Aorta (tissue), 5 donors: ENCODE measurements around the gene RGPD8. TPM values are rescaled to one million over a fixed set of nuclear protein-coding genes. Genes with fewer than 3 reads are reported as not detected.
"Not testable (repeated sequence)": the region's sequence is repeated elsewhere in the genome, so short reads cannot be mapped to it uniquely, and the experiment has no call there.

Experiments
- ATAC-seq: fragments of 200-7000 bp; cut with Tn5 transposase; one replicate; pipeline ENCODE4 v1.9.1; 2022; ENCODE audit warnings: moderate library complexity; ENCODE audit not compliant: low FRiP score
- DNase-seq, 2 donors: peaks; one replicate each; pipeline ENCODE4 v3.0.0-alpha.2; 2020
- H3K27ac ChIP-seq, 2 donors: one replicate each; pipeline ENCODE4 v1.5.1; 2013; ENCODE audit warnings: low read length in 2 of 2, mild to moderate bottlenecking in 2 of 2, moderate library complexity in 2 of 2, control low read depth in 1 of 2, inconsistent platforms in 1 of 2, low read depth in 1 of 2
- H3K27me3 ChIP-seq, 2 donors: one replicate each; pipeline ENCODE4 v1.6.1; 2013; ENCODE audit warnings: control low read depth in 1 of 2, low read length in 1 of 2, mild to moderate bottlenecking in 1 of 2, moderate library complexity in 1 of 2; ENCODE audit not compliant: insufficient read depth in 2 of 2, control insufficient read depth in 1 of 2
- H3K36me3 ChIP-seq, 2 donors: one replicate each; pipeline ENCODE4 v1.6.1; 2013; ENCODE audit warnings: control low read depth in 1 of 2, low read length in 1 of 2, mild to moderate bottlenecking in 1 of 2; ENCODE audit not compliant: insufficient read depth in 2 of 2, control insufficient read depth in 1 of 2
- H3K4me1 ChIP-seq, 2 donors: one replicate each; pipeline ENCODE4 v1.6.1; 2013; ENCODE audit warnings: low read length in 2 of 2, control low read depth in 1 of 2, mild to moderate bottlenecking in 1 of 2, moderate library complexity in 1 of 2; ENCODE audit not compliant: insufficient read depth in 2 of 2, control insufficient read depth in 1 of 2
- H3K4me3 ChIP-seq, 2 donors: one replicate each; pipeline ENCODE4 v1.5.1; 2013; ENCODE audit warnings: low read length in 2 of 2, control low read depth in 1 of 2, mild to moderate bottlenecking in 1 of 2
- H3K9me3 ChIP-seq: one replicate; pipeline ENCODE4 v1.6.1; 2013; ENCODE audit warnings: mild to moderate bottlenecking, low read length; ENCODE audit not compliant: control insufficient read depth
- WGBS, 2 donors: extraction: QIAGEN DNeasy Blood & Tissue Kit; methylation state at CpG; one replicate each; pipeline ENCODE4 v1.1.7; 2013; 5-methylcytosine and 5-hydroxymethylcytosine counted together
- intact Hi-C, 2 donors: fragments of 100-400 bp; cut with DNase I; formaldehyde crosslinking; loops; one replicate each; pipeline versions ENCODE4 v1.14.2 to v1.15.0; 2022
- long read RNA-seq, 2 donors: library from polyadenylated mRNA; unstranded; transcript quantifications; one replicate each; pipeline ENCODE4 v2.0.0, GENCODE V29; 2020 to 2021
- polyA plus RNA-seq, 2 donors: library from polyadenylated mRNA; stranded (reverse); fragments of 200-250 nt; gene quantifications; one replicate each; pipeline ENCODE4 v1.2.3, GENCODE V29; 2013
- total RNA-seq, 2 donors: library from RNA; stranded (reverse); fragmentation: NEBNext Ultra II Directional; extraction: Animal tissue kit (Norgen Biotek cat#: 25700); gene quantifications; one replicate each; pipeline ENCODE4 v1.2.1, GENCODE V29; 2021
- donor health status: healthy with polysubstance abuse.
- donor health status: Bipolar disorder and iron deficiency.
- donor health status: DM: no; HTN: no; CAD: no.
- donor health status: DM: no; HTN: no; CAD: no.
- donor health status: DM: yes; HTN: yes; CAD: no.

Gene RGPD8
- 10 to 100 TPM; 36.2 to 51.7 TPM for total RNA-seq
- polyA plus RNA-seq = 1 to 10 TPM; 1.3 to 2.9 TPM
- long read RNA-seq, donor 1, partial matches to known transcripts = 4 of 13 reads
- long read RNA-seq, donor 1, other reads (novel, unspliced or antisense) = 9 of 13 reads
- long read RNA-seq, donor 2, partial matches to known transcripts = 6 of 15 reads
- long read RNA-seq, donor 2, other reads (novel, unspliced or antisense) = 9 of 15 reads

DNA sequence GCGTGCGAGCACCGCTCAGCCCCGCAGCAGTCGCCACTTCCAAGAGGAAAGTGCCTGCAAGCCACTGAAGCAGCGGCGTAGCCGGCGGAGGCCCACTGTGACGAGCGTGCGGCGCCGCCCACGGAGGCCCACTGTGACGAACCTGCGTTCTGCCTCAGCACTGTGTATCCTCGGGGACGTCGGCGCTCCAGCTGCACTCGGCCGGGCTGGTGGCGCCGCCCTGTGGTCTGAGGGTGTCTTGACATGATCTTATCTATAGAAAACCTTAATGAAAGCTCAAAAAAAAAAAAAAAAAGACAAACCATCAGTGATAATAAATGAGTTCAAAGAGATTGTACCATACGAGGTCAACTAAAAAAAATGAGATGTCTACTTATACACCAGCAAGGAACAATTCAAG lies at the start of gene RGPD8:
Gene RGPD8 (minus strand): TSS at position 166 of the 400 bp plus-strand sequence. CDS start 192 bp downstream, outside the sequence.
- H3K9me3 ChIP-seq, H3K4me1 ChIP-seq, H3K27me3 ChIP-seq, H3K36me3 ChIP-seq: not testable (repeated sequence)
- Histone ChIP-seq H3K4me3 (peak within 1 kb of the TSS in 1 of 2 donors; percentile 36), H3K27ac (peak within 1 kb of the TSS in 1 of 2 donors; percentile 28)
- peak; percentile 93 to 96 for DNase-seq
- 0 to 1% methylated on average over 12 to 17 of the region's 26 CpGs for WGBS, 2 donors
- intact Hi-C loops = loop anchor here in 1 of 2 donors (5.0 kb wide), 2 partner anchors 156 to 311 kb away; partner anchors contain the start of gene ZC3H6
- ATAC-seq = peak; percentile 99

DNA sequence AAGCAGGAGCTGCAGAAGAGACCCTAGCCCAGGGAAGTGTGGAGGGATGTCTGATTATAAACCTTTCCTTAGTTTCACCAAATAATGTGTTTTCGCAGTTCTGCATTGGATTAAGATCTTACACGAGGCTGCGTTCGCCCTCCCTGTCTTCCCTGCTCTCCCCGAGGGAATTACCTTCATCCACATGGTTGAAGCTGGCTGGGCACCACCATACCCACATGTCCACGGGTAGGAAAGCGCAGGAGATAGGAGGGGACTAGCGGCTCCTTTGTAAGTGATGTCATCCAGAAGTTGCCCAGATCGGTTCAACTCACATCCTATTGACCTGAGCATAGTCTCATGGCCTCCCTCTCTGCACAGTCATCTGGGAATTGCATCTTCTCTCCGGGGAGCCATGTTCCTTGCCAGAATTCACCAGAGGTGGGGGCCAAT lies 49.6 kb upstream of the RGPD8 start:
- Histone ChIP-seq H3K27ac (no peak overlapping the region), H3K9me3 (no peaks in the 10 kb centered on the region), H3K4me3 (peak overlapping the region; percentile 92 to 95), H3K27me3 (no peaks in the 10 kb centered on the region), H3K36me3 (no peaks in the 10 kb centered on the region), H3K4me1 (no peaks in the 10 kb centered on the region)
- DNase-seq (no peak), ATAC-seq (no peak)
- intact Hi-C loops = loop anchor here (2.0 to 10.0 kb wide), 4 partner anchors 58 to 102 kb away; partner anchors contain the start of genes CHCHD5 (in 2 of the 2) and POLR1B (in 1 of the 2)
- 1 to 3% methylated on average over 10 of the region's 10 CpGs for WGBS, 2 donors

DNA sequence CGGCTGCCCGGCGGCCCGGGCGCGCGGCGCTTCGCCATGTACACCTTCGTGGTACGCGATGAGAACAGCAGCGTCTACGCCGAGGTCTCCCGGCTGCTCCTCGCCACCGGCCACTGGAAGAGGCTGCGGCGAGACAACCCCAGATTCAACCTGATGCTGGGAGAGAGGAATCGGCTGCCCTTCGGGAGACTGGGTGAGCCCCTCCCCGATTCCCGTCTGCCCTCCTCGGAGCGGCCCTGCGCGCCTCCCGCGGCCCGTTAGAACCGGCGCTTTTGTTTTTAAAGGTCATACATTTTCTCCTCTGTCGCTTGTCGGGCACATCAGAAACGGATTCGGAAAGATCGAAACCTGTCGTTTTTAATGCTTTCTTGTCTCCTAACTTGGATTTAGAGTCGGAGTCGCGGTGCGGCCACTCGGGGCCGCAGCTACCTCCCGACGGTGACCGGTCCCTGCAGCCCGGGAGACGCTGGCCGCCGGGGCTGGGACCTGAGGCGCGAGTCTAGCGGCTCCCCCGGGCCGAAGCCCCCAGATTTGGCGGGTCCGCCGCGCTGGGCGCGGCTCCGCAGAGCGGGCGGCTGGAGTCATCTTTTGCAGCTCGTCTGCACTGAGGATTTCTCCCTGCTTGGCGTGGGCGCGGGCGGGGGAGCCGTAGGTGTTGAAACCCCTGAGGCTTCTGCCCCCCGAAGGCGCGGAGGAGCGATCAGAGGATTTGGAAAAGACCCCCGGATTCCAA lies 49.0 kb upstream of the RGPD8 start:
- Histone ChIP-seq H3K36me3 (no peaks in the 10 kb centered on the region), H3K4me1 (no peaks in the 10 kb centered on the region), H3K9me3 (no peaks in the 10 kb centered on the region), H3K4me3 (peak overlapping the region; percentile 92 to 95), H3K27ac (peak overlapping the region; percentile 8 to 89), H3K27me3 (no peaks in the 10 kb centered on the region)
- peak; percentile 50 to 80 for DNase-seq
- intact Hi-C loops = loop anchor here (2.0 to 10.0 kb wide), 4 partner anchors 58 to 102 kb away; partner anchors contain the start of genes CHCHD5 (in 2 of the 2) and POLR1B (in 1 of the 2)
- WGBS, 2 donors = 0% methylated on average over 74 to 77 of the region's 77 CpGs
- ATAC-seq = peak; percentile 39

GRCh38 chr2:112481528-112482233 lies 48.2 kb upstream of the RGPD8 start, which contains the start of gene TTL:
TTL (plus strand) TSS chr2:112482156; CDS start chr2:112482345, 189 bp downstream.
- H3K4me1 ChIP-seq = no peaks in the 10 kb centered on the region
- intact Hi-C loops = loop anchor here (2.0 to 10.0 kb wide), 4 partner anchors 59 to 103 kb away; partner anchors contain the start of genes CHCHD5 (in 2 of the 2) and POLR1B (in 1 of the 2)
- 0 to 1% methylated on average over 66 to 82 of the region's 82 CpGs for WGBS, 2 donors
- no peaks in the 10 kb centered on the region for H3K27me3 ChIP-seq
- peak; percentile 93 for ATAC-seq
- no peaks in the 10 kb centered on the region for H3K36me3 ChIP-seq
- peak; percentile 82 to 94 for DNase-seq
- peak within 1 kb of the TSS; percentile 8 to 89 for H3K27ac ChIP-seq
- H3K4me3 ChIP-seq = peak within 1 kb of the TSS; percentile 92 to 95
- H3K9me3 ChIP-seq = no peaks in the 10 kb centered on the region

GRCh38 chr2:112481050-112481527 lies 47.6 kb upstream of the RGPD8 start:
- ATAC-seq = peak; percentile 92
- WGBS, 2 donors = 0 to 1% methylated on average over 19 of the region's 19 CpGs
- intact Hi-C loops = loop anchor here (5.0 to 10.0 kb wide), 2 partner anchors 101 to 104 kb away; partner anchors contain the start of gene CHCHD5 (in 2 of the 2)
- H3K27me3 ChIP-seq = no peaks in the 10 kb centered on the region
- no peaks in the 10 kb centered on the region for H3K4me1 ChIP-seq
- peak; percentile 89 to 94 for DNase-seq
- no peaks in the 10 kb centered on the region for H3K9me3 ChIP-seq
- no peaks in the 10 kb centered on the region for H3K36me3 ChIP-seq
- peak overlapping the region in 1 of 2 donors; percentile 30 for H3K27ac ChIP-seq
- peak overlapping the region; percentile 92 to 95 for H3K4me3 ChIP-seq

DNA sequence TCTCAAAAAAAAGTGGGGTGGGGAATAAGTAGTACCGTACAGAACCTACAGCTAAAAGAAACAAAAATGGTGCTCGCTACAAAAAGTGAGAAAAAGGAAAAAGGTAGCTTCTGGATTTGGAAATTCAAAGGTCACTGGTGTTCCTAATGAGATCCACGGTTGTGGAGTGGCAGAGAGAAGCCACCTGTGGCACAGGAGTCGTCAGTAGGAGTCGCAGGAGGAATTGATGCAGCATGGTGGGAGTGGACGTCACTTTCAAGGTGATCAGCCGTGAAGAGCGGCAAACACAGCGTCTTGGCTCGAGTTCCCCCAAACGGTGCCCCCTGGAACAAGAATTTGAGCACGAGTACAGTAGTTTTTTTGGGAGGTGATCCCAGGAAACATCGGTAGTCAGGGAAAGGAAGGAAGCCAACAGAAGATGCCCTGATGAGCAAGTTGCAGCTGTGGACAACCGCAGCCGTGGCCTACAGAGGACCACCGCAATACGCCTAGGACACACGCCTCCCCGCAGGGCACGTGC lies 47.1 kb upstream of the RGPD8 start:
- H3K4me3 ChIP-seq = no peak overlapping the region
- ATAC-seq (no peak), DNase-seq (no peak)
- H3K36me3 ChIP-seq = no peaks in the 10 kb centered on the region
- no peaks in the 10 kb centered on the region for H3K9me3 ChIP-seq
- intact Hi-C loops = loop anchor here (5.0 to 10.0 kb wide), 2 partner anchors 102 to 104 kb away; partner anchors contain the start of gene CHCHD5 (in 2 of the 2)
- H3K4me1 ChIP-seq = no peaks in the 10 kb centered on the region
- WGBS, 2 donors = 19 to 21% methylated on average over 20 of the region's 20 CpGs
- no peak overlapping the region for H3K27ac ChIP-seq
- H3K27me3 ChIP-seq = no peaks in the 10 kb centered on the region

- no peak for DNase-seq
- ATAC-seq = no peak
- 74 to 81% methylated on average over 7 of the region's 7 CpGs for WGBS, 2 donors
- H3K27ac ChIP-seq = no peak overlapping the region
- no peak overlapping the region for H3K4me3 ChIP-seq
- H3K4me1 ChIP-seq = no peaks in the 10 kb centered on the region
- intact Hi-C loops = no loop called here
- H3K27me3 ChIP-seq = no peaks in the 10 kb centered on the region
- H3K9me3 ChIP-seq = no peaks in the 10 kb centered on the region
- H3K36me3 ChIP-seq = no peaks in the 10 kb centered on the region
Observed at GRCh38 chr2:112476434-112476833, 43.0 kb upstream of the RGPD8 start.
